Endodermal cell (in vitro differentiated cells): ENCODE data around the gene OR9Q1. TPM values are rescaled to one million over a fixed set of nuclear protein-coding genes. Genes with fewer than 3 reads are reported as not detected.

Source experiments
- DNase-seq: peaks from one replicate; pipeline ENCODE4 v3.0.0-alpha.2; 2017
- H3K27ac ChIP-seq: 2 replicates; pipeline ENCODE4 v1.5.1; 2013; ENCODE audit warnings: mild to moderate bottlenecking, low read depth, low read length, moderate library complexity
- H3K27me3 ChIP-seq: 2 replicates; pipeline ENCODE4 v1.6.1; 2013; ENCODE audit warnings: mild to moderate bottlenecking, low read length, moderate library complexity; ENCODE audit not compliant: insufficient read depth, control insufficient read depth, poor library complexity, severe bottlenecking
- H3K36me3 ChIP-seq: 2 replicates; pipeline ENCODE4 v1.7.0; 2013; ENCODE audit warnings: mild to moderate bottlenecking, low read length, moderate library complexity; ENCODE audit not compliant: control insufficient read depth, insufficient read depth
- H3K4me1 ChIP-seq: one replicate; pipeline ENCODE4 v1.7.0; 2013; ENCODE audit warnings: low read length; ENCODE audit not compliant: control insufficient read depth, insufficient read depth
- H3K4me3 ChIP-seq: 2 replicates; pipeline ENCODE4 v1.5.1; 2013; ENCODE audit warnings: mild to moderate bottlenecking, low read length, moderate library complexity
- H3K9ac ChIP-seq: 2 replicates; pipeline ENCODE4 v1.6.1; 2013; ENCODE audit warnings: mild to moderate bottlenecking, low read length, moderate library complexity; ENCODE audit not compliant: poor library complexity, severe bottlenecking; ENCODE audit errors: extremely low read depth
- H3K9me3 ChIP-seq: 2 replicates; pipeline ENCODE4 v1.6.1; 2013; ENCODE audit warnings: mild to moderate bottlenecking, low read length, moderate library complexity; ENCODE audit not compliant: control insufficient read depth
- H3K27ac Mint-ChIP-seq: 2 replicates; pipeline ENCODE4 v1.8.0; 2020; ENCODE audit warnings: mixed read lengths
- H3K27me3 Mint-ChIP-seq: 2 replicates; pipeline ENCODE4 v1.8.0; 2021; ENCODE audit warnings: mild to moderate bottlenecking, mixed read lengths; ENCODE audit not compliant: insufficient read depth
- H3K36me3 Mint-ChIP-seq: 2 replicates; pipeline ENCODE4 v1.8.0; 2020; ENCODE audit warnings: low read depth, mixed read lengths
- H3K4me1 Mint-ChIP-seq: 2 replicates; pipeline ENCODE4 v1.8.0; 2020; ENCODE audit warnings: mixed read lengths
- H3K4me3 Mint-ChIP-seq: 2 replicates; pipeline ENCODE4 v1.8.0; 2020; ENCODE audit warnings: mild to moderate bottlenecking, moderate library complexity, mixed read lengths
- H3K9me3 Mint-ChIP-seq: 2 replicates; pipeline ENCODE4 v1.8.0; 2020; ENCODE audit warnings: mild to moderate bottlenecking, mixed read lengths
- WGBS, 2 experiments: methylation state at CpG; one replicate each; pipeline versions ENCODE4 v1.1.5 to v1.1.7; 2013; ENCODE audit warnings: missing lambda C conversion rate in 2 of 2, mixed read lengths in 1 of 2; ENCODE audit not compliant: insufficient coverage in 1 of 2, insufficient read length in 1 of 2; 5-methylcytosine and 5-hydroxymethylcytosine counted together
- total RNA-seq, 2 donors: library from RNA; stranded (reverse); fragmentation: NEBNext Ultra II Directional in 1 of 2; extraction: Animal tissue kit (Norgen Biotek cat#: 25700) in 1 of 2; gene quantifications; 2 replicates in 1 of 2; 3 replicates in 1 of 2; pipeline ENCODE4 v1.2.1, GENCODE V29; 2021
- TF ChIP-seq, protein P1 (sequence below): fragments of 200-600 bp; sonication (generic); conservative IDR thresholded peaks from 2 replicates; pipeline ENCODE4 v1.5.0; 2021; ENCODE audit warnings: antibody characterized with exemption, mild to moderate bottlenecking

OR9Q1 gene
- total RNA-seq, 2 donors from 2014 or later, result not detected

DNA sequence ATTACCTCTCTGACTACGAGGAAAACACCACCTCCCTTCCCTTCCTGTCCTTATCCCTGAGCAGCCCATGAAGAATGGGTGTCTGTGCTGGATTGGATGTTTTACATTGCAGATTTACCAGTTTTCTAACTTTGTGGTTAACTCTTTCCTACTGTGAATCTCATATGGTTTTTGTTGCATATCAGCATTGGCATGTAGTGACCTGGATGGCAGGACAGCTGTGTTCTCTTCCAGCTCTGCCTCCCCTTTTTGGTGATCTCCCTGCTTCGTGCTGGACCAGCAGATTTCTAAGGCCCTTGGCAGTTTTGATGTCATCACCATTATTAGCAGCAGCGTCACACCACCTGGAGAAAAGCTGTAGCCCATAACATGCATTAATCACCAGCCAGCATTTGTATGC lies 33.8 kb downstream of the OR9Q1 start:
- Histone ChIP-seq H3K36me3 (no peaks in the 10 kb centered on the region), H3K9ac (no peak overlapping the region), H3K4me3 (no peak overlapping the region), H3K9me3 (no peaks in the 10 kb centered on the region), H3K4me1 (peaks cover 25% of the 10 kb centered on the region), H3K27me3 (no peaks in the 10 kb centered on the region), H3K27ac (no peak overlapping the region)
- H3K4me1 Mint-ChIP-seq, result peaks cover 43% of the 10 kb centered on the region
- H3K4me3 Mint-ChIP-seq, result no peak overlapping the region
- WGBS, 2 experiments, result 85 to 93% methylated on average over 2 to 3 of the region's 3 CpGs
- TF ChIP-seq, protein P1, sequence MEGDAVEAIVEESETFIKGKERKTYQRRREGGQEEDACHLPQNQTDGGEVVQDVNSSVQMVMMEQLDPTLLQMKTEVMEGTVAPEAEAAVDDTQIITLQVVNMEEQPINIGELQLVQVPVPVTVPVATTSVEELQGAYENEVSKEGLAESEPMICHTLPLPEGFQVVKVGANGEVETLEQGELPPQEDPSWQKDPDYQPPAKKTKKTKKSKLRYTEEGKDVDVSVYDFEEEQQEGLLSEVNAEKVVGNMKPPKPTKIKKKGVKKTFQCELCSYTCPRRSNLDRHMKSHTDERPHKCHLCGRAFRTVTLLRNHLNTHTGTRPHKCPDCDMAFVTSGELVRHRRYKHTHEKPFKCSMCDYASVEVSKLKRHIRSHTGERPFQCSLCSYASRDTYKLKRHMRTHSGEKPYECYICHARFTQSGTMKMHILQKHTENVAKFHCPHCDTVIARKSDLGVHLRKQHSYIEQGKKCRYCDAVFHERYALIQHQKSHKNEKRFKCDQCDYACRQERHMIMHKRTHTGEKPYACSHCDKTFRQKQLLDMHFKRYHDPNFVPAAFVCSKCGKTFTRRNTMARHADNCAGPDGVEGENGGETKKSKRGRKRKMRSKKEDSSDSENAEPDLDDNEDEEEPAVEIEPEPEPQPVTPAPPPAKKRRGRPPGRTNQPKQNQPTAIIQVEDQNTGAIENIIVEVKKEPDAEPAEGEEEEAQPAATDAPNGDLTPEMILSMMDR, result no peak
- no peaks in the 10 kb centered on the region for H3K27me3 Mint-ChIP-seq
- H3K27ac Mint-ChIP-seq, result peak overlapping the region; percentile 81
- DNase-seq, result no peak
- H3K9me3 Mint-ChIP-seq, result peaks cover 15% of the 10 kb centered on the region
- no peaks in the 10 kb centered on the region for H3K36me3 Mint-ChIP-seq

- Histone ChIP-seq H3K27me3 (no peaks in the 10 kb centered on the region), H3K4me3 (no peak overlapping the region), H3K27ac (peak overlapping the region; percentile 88), H3K9me3 (no peaks in the 10 kb centered on the region), H3K9ac (peak overlapping the region; percentile 40), H3K4me1 (peaks cover 28% of the 10 kb centered on the region), H3K36me3 (no peaks in the 10 kb centered on the region)
- peaks cover 43% of the 10 kb centered on the region for H3K4me1 Mint-ChIP-seq
- H3K4me3 Mint-ChIP-seq, result no peak overlapping the region
- WGBS, 2 experiments, result 74 to 75% methylated on average over 5 to 13 of the region's 13 CpGs
- H3K27me3 Mint-ChIP-seq, result no peaks in the 10 kb centered on the region
- peak; percentile 89 for DNase-seq
- no peaks in the 10 kb centered on the region for H3K36me3 Mint-ChIP-seq
- H3K9me3 Mint-ChIP-seq, result peaks cover 15% of the 10 kb centered on the region
- peak overlapping the region; percentile 98 for H3K27ac Mint-ChIP-seq
- TF ChIP-seq, protein P1, result no peak
Measured at GRCh38 chr11:58058276-58059006, 34.8 kb downstream of the OR9Q1 start.

DNA sequence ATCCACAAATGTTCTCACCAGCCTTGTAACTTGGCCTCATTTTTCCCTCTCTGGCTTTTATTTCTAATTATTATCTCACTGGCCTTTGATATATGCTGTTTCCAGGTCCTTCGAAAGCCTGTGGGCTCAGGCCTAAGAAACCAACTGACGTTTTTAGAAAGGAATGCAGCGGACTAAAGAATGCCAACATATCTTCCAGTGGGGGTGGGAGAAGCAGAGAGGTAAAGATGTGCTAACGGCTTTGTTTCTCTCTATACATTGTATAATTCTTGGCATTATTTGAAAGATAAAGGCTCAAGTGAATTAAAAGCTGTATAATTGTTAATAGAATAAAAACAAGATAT lies 35.3 kb downstream of the OR9Q1 start:
- Mint-ChIP-seq H3K4me3 (no peak overlapping the region), H3K27ac (peak overlapping the region; percentile 98), H3K36me3 (no peaks in the 10 kb centered on the region), H3K9me3 (peaks cover 15% of the 10 kb centered on the region), H3K4me1 (peaks cover 43% of the 10 kb centered on the region), H3K27me3 (no peaks in the 10 kb centered on the region)
- WGBS, 2 experiments, result 35% methylated on average over 3 of the region's 4 CpGs; no CpG with 5 or more reads in 1 of the 2 experiments
- Histone ChIP-seq H3K36me3 (no peaks in the 10 kb centered on the region), H3K27ac (peak overlapping the region; percentile 88), H3K27me3 (no peaks in the 10 kb centered on the region), H3K9ac (peak overlapping the region; percentile 40), H3K9me3 (no peaks in the 10 kb centered on the region), H3K4me3 (no peak overlapping the region), H3K4me1 (peaks cover 28% of the 10 kb centered on the region)
- TF ChIP-seq, protein P1, result no peak
- peak; percentile 70 for DNase-seq
